IMR-90 (cell line): ENCODE data around the gene EFNA5. TPM values are rescaled to one million over a fixed set of nuclear protein-coding genes. Genes with fewer than 3 reads are reported as not detected.
A peak's percentile ranks its signal among the peaks of the same experiment; 100 is the strongest.

Experiments used
- ATAC-seq: fragments of 200-7000 bp; cut with Tn5 transposase; 2 replicates; pipeline ENCODE4 v1.9.1; 2020; ENCODE audit warnings: low read depth, mild to moderate bottlenecking, moderate library complexity
- BruUV-seq: library from RNA; stranded (reverse); fragments of 400-500 nt; replicated peaks from 2 replicates; lab custom pipeline; 2021; lab: Mats Ljungman, UMichigan
- CTCF ChIA-PET: fragments of 300-600 bp; formaldehyde crosslinking; extraction: SDS; loops from one replicate; lab custom pipeline; 2021; ENCODE audit warnings: antibody characterized with exemption; lab: Yijun Ruan, JAX
- POLR2A ChIA-PET: fragments of 300-600 bp; sonication (Branson Sonifier 250); formaldehyde crosslinking; loops from one replicate; lab custom pipeline; 2022; ENCODE audit warnings: antibody characterized with exemption; ENCODE audit not compliant: unreplicated experiment; lab: Charles Lee
- DNase-seq: peaks from one replicate; pipeline ENCODE4 v3.0.0; 2013
- H2AFZ ChIP-seq: replicated peaks from 2 replicates; pipeline ENCODE3; 2013; ENCODE audit warnings: low read length, mild to moderate bottlenecking; ENCODE audit not compliant: poor library complexity
- H2AK5ac ChIP-seq: 2 replicates; pipeline ENCODE4 v1.6.1; 2013; ENCODE audit warnings: low read depth, low read length, inconsistent platforms
- H2AK9ac ChIP-seq: replicated peaks from 2 replicates; pipeline ENCODE3; 2013; ENCODE audit warnings: mild to moderate bottlenecking, low read depth, low read length, moderate library complexity; ENCODE audit not compliant: poor library complexity
- H2BK120ac ChIP-seq: 2 replicates; pipeline ENCODE4 v1.6.1; 2013; ENCODE audit warnings: low read depth, low read length, inconsistent platforms
- H2BK15ac ChIP-seq: 3 replicates; pipeline ENCODE4 v1.6.1; 2013; ENCODE audit warnings: low read depth, low read length, inconsistent platforms
- H2BK20ac ChIP-seq: 2 replicates; pipeline ENCODE4 v1.6.1; 2013; ENCODE audit warnings: low read depth, mild to moderate bottlenecking, inconsistent platforms, low read length, moderate library complexity
- H2BK5ac ChIP-seq: 2 replicates; pipeline ENCODE4 v1.6.1; 2013; ENCODE audit warnings: mild to moderate bottlenecking, low read depth, low read length, inconsistent platforms; ENCODE audit not compliant: poor library complexity, severe bottlenecking
- H3K14ac ChIP-seq: replicated peaks from 2 replicates; pipeline ENCODE4 v1.6.1; 2013; ENCODE audit warnings: low read depth, low read length, inconsistent platforms
- H3K18ac ChIP-seq: 2 replicates; pipeline ENCODE4 v1.6.1; 2013; ENCODE audit warnings: low read depth, low read length, control low read depth
- H3K23ac ChIP-seq: 2 replicates; pipeline ENCODE4 v1.6.1; 2013; ENCODE audit warnings: low read depth, low read length, inconsistent platforms
- H3K27ac ChIP-seq: 2 replicates; pipeline ENCODE4 v1.5.1; 2013; ENCODE audit warnings: mild to moderate bottlenecking, control low read depth, low read length; ENCODE audit not compliant: insufficient read depth
- H3K27me3 ChIP-seq: 2 replicates; pipeline ENCODE4 v1.6.1; 2013; ENCODE audit warnings: low read length; ENCODE audit not compliant: control insufficient read depth, insufficient read depth
- H3K36me3 ChIP-seq: 2 replicates; pipeline ENCODE4 v1.6.1; 2013; ENCODE audit warnings: low read length, mixed read lengths; ENCODE audit not compliant: control insufficient read depth, insufficient read depth
- H3K4ac ChIP-seq: 2 replicates; pipeline ENCODE4 v1.6.1; 2013; ENCODE audit warnings: low read depth, low read length, inconsistent platforms
- H3K4me1 ChIP-seq: 2 replicates; pipeline ENCODE4 v1.6.1; 2013; ENCODE audit warnings: low read length, mixed read lengths; ENCODE audit not compliant: control insufficient read depth, insufficient read depth
- H3K4me2 ChIP-seq: 2 replicates; pipeline ENCODE4 v1.6.1; 2013; ENCODE audit warnings: low read depth, mild to moderate bottlenecking, control low read depth, low read length, moderate library complexity
- H3K4me3 ChIP-seq: 2 replicates; pipeline ENCODE4 v1.5.1; 2013; ENCODE audit warnings: low read depth, mild to moderate bottlenecking, control low read depth, low read length, moderate library complexity; ENCODE audit not compliant: insufficient read depth
- H3K56ac ChIP-seq: 2 replicates; pipeline ENCODE4 v1.6.1; 2013; ENCODE audit warnings: low read length, inconsistent platforms; ENCODE audit not compliant: insufficient read depth; ENCODE audit errors: extremely low read depth
- H3K79me1 ChIP-seq, 2 experiments: 2 replicates each; pipeline ENCODE4 v1.6.1; 2013; ENCODE audit warnings: low read length in 2 of 2, inconsistent platforms in 1 of 2, low read depth in 1 of 2
- H3K9ac ChIP-seq: 2 replicates; pipeline ENCODE4 v1.6.1; 2013; ENCODE audit warnings: low read depth, low read length, control low read depth
- H3K9me1 ChIP-seq: 2 replicates; pipeline ENCODE4 v1.6.1; 2013; ENCODE audit warnings: low read length, inconsistent platforms; ENCODE audit not compliant: insufficient read depth
- H3K9me3 ChIP-seq: 2 replicates; pipeline ENCODE4 v1.6.1; 2013; ENCODE audit warnings: low read length; ENCODE audit not compliant: control insufficient read depth, insufficient read depth
- H4K20me1 ChIP-seq: 2 replicates; pipeline ENCODE4 v1.6.1; 2013; ENCODE audit warnings: low read length, inconsistent platforms; ENCODE audit not compliant: insufficient read depth
- H4K5ac ChIP-seq: 2 replicates; pipeline ENCODE4 v1.6.1; 2013; ENCODE audit warnings: mild to moderate bottlenecking, low read depth, low read length, control low read depth
- H4K8ac ChIP-seq, 2 experiments: 2 replicates each; pipeline ENCODE4 v1.6.1; 2013; ENCODE audit warnings: low read depth in 2 of 2, low read length in 2 of 2, control low read depth in 1 of 2, inconsistent platforms in 1 of 2
- H4K91ac ChIP-seq: 2 replicates; pipeline ENCODE4 v1.6.1; 2013; ENCODE audit warnings: low read depth, low read length, inconsistent platforms; ENCODE audit not compliant: insufficient read depth
- BHLHE40 ChIP-seq: fragments of 150-350 bp; IDR thresholded peaks from 2 replicates; pipeline ENCODE4 v1.6.1; 2016; ENCODE audit warnings: mild to moderate bottlenecking, low read depth, low read length
- CEBPB ChIP-seq: IDR thresholded peaks from 2 replicates; pipeline ENCODE4 v1.6.1; 2012; ENCODE audit warnings: low read depth, low read length, improper control_type of control experiment
- CHD1 ChIP-seq: IDR thresholded peaks from 2 replicates; pipeline ENCODE4 v1.6.1; 2012; ENCODE audit warnings: low read depth, low read length, improper control_type of control experiment
- ELK1 ChIP-seq: fragments of 150-350 bp; IDR thresholded peaks from 2 replicates; pipeline ENCODE4 v1.6.1; 2016; ENCODE audit warnings: low read depth, mild to moderate bottlenecking, low read length, moderate library complexity, borderline replicate concordance
- FOS ChIP-seq: fragments of 150-350 bp; IDR thresholded peaks from 2 replicates; pipeline ENCODE4 v1.6.1; 2016; ENCODE audit warnings: low read depth, low read length
- MAFK ChIP-seq: IDR thresholded peaks from 2 replicates; pipeline ENCODE4 v1.6.1; 2012; ENCODE audit warnings: low read depth, low read length, improper control_type of control experiment
- MAZ ChIP-seq: IDR thresholded peaks from 2 replicates; pipeline ENCODE4 v1.6.1; 2012; ENCODE audit warnings: low read depth, mild to moderate bottlenecking, low read length, improper control_type of control experiment, moderate library complexity, borderline replicate concordance
- MXI1 ChIP-seq: IDR thresholded peaks from 2 replicates; pipeline ENCODE4 v1.6.1; 2012; ENCODE audit warnings: low read depth, mild to moderate bottlenecking, low read length, moderate library complexity, borderline replicate concordance
- NFE2L2 ChIP-seq: fragments of 150-350 bp; IDR thresholded peaks from 2 replicates; pipeline ENCODE4 v1.6.1; 2016; ENCODE audit warnings: low read depth, mild to moderate bottlenecking, low read length
- POLR2A ChIP-seq: IDR thresholded peaks from 2 replicates; pipeline ENCODE4 v1.6.1; 2012; ENCODE audit warnings: mild to moderate bottlenecking, low read depth, low read length
- RAD21 ChIP-seq: IDR thresholded peaks from 2 replicates; pipeline ENCODE4 v1.6.1; 2012; ENCODE audit warnings: low read length, improper control_type of control experiment
- RCOR1 ChIP-seq: IDR thresholded peaks from 2 replicates; pipeline ENCODE4 v1.6.1; 2012; ENCODE audit warnings: mild to moderate bottlenecking, low read length, improper control_type of control experiment; ENCODE audit not compliant: insufficient replicate concordance
- RFX5 ChIP-seq: IDR thresholded peaks from 2 replicates; pipeline ENCODE4 v1.8.0; 2012; ENCODE audit warnings: low read depth, mild to moderate bottlenecking, low read length, moderate library complexity
- SMC3 ChIP-seq: fragments of 150-350 bp; IDR thresholded peaks from 2 replicates; pipeline ENCODE4 v1.6.1; 2016; ENCODE audit warnings: low read depth, mild to moderate bottlenecking, antibody characterized with exemption, low read length, moderate library complexity
- dilution Hi-C: fragments of 300-500 bp; cut with HindIII; formaldehyde crosslinking; loops from one replicate; pipeline ENCODE4 v1.14.3; 2018; ENCODE audit warnings: low sequenced_read_pairs; ENCODE audit not compliant: unreplicated experiment
- in situ Hi-C: fragments of 300-500 bp; cut with MboI; formaldehyde crosslinking; loops from 3 replicates; pipeline ENCODE4 v1.14.3; 2019; ENCODE audit warnings: low sequenced_read_pairs, inconsistent platforms, mixed read lengths
- intact Hi-C: fragments of 100-400 bp; cut with micrococcal nuclease; formaldehyde crosslinking; loops from 2 replicates; pipeline ENCODE4 v1.10.0; 2022
- polyA plus RNA-seq, 3 experiments: library from polyadenylated mRNA; depleted of rRNA; stranded (reverse); fragments of >200 nt; gene quantifications; 2 replicates each; pipeline ENCODE4 v1.2.3, GENCODE V29; 2012; ENCODE audit warnings: low replicate concordance in 1 of 3
- total RNA-seq: library from RNA; depleted of rRNA; stranded (reverse); fragments of >200 nt; gene quantifications from 2 replicates; pipeline ENCODE4 v1.2.3, GENCODE V29; 2012
- TF ChIP-seq, protein P1 (sequence below): conservative IDR thresholded peaks from 2 replicates; pipeline ENCODE4 v1.5.1; 2012; ENCODE audit warnings: mild to moderate bottlenecking, low read depth, low read length, improper control_type of control experiment
- TF ChIP-seq, protein P2 (sequence below): fragments of 150-350 bp; IDR thresholded peaks from 2 replicates; pipeline ENCODE4 v1.6.1; 2017; ENCODE audit warnings: mild to moderate bottlenecking, antibody characterized with exemption, low read length, low read depth

The EFNA5 gene
- total and polyA plus RNA-seq, 2 of the 4 experiments (the other 2 are of a cell fraction): 1.5 to 1.6 TPM

DNA sequence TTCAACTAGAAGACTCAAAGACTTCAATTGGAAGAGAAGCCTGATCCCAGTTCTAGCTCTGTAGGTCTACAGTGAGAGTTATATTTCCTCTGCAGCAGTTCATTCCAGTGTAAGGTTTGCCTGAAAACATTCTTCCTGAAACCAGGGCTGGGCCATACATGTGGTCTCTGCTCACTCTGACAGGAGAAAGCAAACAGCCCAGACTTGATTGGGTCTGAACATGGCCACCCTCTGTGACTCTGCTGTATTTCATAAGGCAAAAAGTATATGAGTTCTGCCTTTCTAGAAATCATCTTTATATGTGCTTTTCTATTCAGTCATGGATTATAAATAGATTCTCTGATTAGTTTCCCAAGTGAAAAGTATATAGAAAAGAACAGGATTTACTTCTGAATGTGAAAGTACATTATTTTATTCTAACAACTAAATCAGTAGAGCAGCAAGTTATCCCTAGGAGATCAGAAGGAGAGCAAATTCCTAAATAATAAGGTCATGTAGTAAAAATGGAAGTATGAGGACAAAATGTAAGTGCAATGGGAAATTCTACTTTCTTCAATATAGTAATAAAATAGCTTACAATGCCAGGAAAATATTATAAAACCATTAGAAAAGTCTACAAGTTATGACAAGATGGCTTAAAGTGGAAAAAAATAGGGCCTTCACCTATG is 144.3 kb downstream of the EFNA5 start:
- no peak overlapping the region; the same call in 1 of the 2 replicates for H3K23ac ChIP-seq
- no peak overlapping the region for H4K91ac ChIP-seq
- H3K79me1 ChIP-seq: 0 out of 4 replicates have a peak, but pooled peaks cover 0 to 2% of the 10 kb centered on the region in 2 experiments
- no peaks in the 10 kb centered on the region for H3K36me3 ChIP-seq
- no peak overlapping the region for H2BK20ac ChIP-seq
- POLR2A ChIA-PET: no interaction called here
- no peaks in the 10 kb centered on the region; the same call in 1 of the 2 replicates for H3K9me1 ChIP-seq
- no peak overlapping the region for H3K4ac ChIP-seq
- no peak overlapping the region; a peak in 1 of 4 replicates for H4K8ac ChIP-seq
- no peak overlapping the region for H3K18ac ChIP-seq
- CTCF ChIA-PET: no interaction called here
- H4K5ac ChIP-seq: no peak overlapping the region
- H2AK5ac ChIP-seq: no peak overlapping the region
- ATAC-seq (peak; percentile 42; the same call in 1 of the 2 replicates), DNase-seq (peak; percentile 36)
- no peaks in the 10 kb centered on the region for H4K20me1 ChIP-seq
- no peak overlapping the region for H3K27ac ChIP-seq
- H2AK9ac ChIP-seq: no peak overlapping the region
- TF ChIP-seq, protein P1, sequence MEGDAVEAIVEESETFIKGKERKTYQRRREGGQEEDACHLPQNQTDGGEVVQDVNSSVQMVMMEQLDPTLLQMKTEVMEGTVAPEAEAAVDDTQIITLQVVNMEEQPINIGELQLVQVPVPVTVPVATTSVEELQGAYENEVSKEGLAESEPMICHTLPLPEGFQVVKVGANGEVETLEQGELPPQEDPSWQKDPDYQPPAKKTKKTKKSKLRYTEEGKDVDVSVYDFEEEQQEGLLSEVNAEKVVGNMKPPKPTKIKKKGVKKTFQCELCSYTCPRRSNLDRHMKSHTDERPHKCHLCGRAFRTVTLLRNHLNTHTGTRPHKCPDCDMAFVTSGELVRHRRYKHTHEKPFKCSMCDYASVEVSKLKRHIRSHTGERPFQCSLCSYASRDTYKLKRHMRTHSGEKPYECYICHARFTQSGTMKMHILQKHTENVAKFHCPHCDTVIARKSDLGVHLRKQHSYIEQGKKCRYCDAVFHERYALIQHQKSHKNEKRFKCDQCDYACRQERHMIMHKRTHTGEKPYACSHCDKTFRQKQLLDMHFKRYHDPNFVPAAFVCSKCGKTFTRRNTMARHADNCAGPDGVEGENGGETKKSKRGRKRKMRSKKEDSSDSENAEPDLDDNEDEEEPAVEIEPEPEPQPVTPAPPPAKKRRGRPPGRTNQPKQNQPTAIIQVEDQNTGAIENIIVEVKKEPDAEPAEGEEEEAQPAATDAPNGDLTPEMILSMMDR: no peak
- TF ChIP-seq, protein P2, sequence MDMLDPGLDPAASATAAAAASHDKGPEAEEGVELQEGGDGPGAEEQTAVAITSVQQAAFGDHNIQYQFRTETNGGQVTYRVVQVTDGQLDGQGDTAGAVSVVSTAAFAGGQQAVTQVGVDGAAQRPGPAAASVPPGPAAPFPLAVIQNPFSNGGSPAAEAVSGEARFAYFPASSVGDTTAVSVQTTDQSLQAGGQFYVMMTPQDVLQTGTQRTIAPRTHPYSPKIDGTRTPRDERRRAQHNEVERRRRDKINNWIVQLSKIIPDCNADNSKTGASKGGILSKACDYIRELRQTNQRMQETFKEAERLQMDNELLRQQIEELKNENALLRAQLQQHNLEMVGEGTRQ: no peak
- TF ChIP-seq CEBPB (no peak), SMC3 (no peak), MAFK (no peak), MXI1 (no peak), CHD1 (no peak), FOS (no peak), BHLHE40 (no peak), NFE2L2 (no peak), RFX5 (no peak), RCOR1 (no peak), ELK1 (no peak), POLR2A (no peak), MAZ (no peak), RAD21 (no peak)
- H3K56ac ChIP-seq: no peak overlapping the region
- dilution Hi-C loops: no loop called here
- no peak overlapping the region for H2BK5ac ChIP-seq
- 0 out of 2 replicates have a peak overlapping the region, but pooled peaks have one; percentile 6 for H3K14ac ChIP-seq
- no peak overlapping the region for H3K9ac ChIP-seq
- H3K9me3 ChIP-seq: no peaks in the 10 kb centered on the region
- no peak overlapping the region for H3K4me3 ChIP-seq
- no peak overlapping the region for H2BK120ac ChIP-seq
- in situ Hi-C loops: no loop called here
- no peak overlapping the region for H2BK15ac ChIP-seq
- no peak overlapping the region for H2AFZ ChIP-seq
- H3K4me1 ChIP-seq: no peaks in the 10 kb centered on the region
- no TSS peak for BruUV-seq
- no peaks in the 10 kb centered on the region for H3K27me3 ChIP-seq
- no peak overlapping the region for H3K4me2 ChIP-seq
- intact Hi-C loops: no loop called here
